Fibroblast of lung (primary cell): ENCODE data around the gene CTBS. TPM values are rescaled to one million over a fixed set of nuclear protein-coding genes. Genes with fewer than 3 reads are reported as not detected.

Source experiments
- DNase-seq, 2 donors: peaks; one replicate each; pipeline versions ENCODE4 v3.0.0 to v3.0.0-alpha.2; 2010; ENCODE audit warnings: low read depth in 2 of 2
- H2AFZ ChIP-seq: 2 replicates; pipeline ENCODE4 v1.5.1; 2012; ENCODE audit warnings: low read length, control low read depth, inconsistent platforms
- H3K27ac ChIP-seq: 2 replicates; pipeline ENCODE4 v1.5.1; 2011; ENCODE audit warnings: low read length, control low read depth; ENCODE audit not compliant: insufficient read depth
- H3K27me3 ChIP-seq: 2 replicates; pipeline ENCODE4 v1.5.1; 2011; ENCODE audit warnings: mild to moderate bottlenecking, low read length; ENCODE audit not compliant: control insufficient read depth, insufficient read depth
- H3K36me3 ChIP-seq: 2 replicates; pipeline ENCODE4 v1.5.1; 2011; ENCODE audit warnings: low read length; ENCODE audit not compliant: control insufficient read depth, insufficient read depth
- H3K4me1 ChIP-seq: 2 replicates; pipeline ENCODE4 v1.5.1; 2011; ENCODE audit warnings: low read length; ENCODE audit not compliant: control insufficient read depth, insufficient read depth; ENCODE audit errors: extremely low read depth
- H3K4me2 ChIP-seq: 2 replicates; pipeline ENCODE4 v1.5.1; 2011; ENCODE audit warnings: low read length, control low read depth; ENCODE audit not compliant: insufficient read depth; ENCODE audit errors: extremely low read depth
- H3K4me3 ChIP-seq, 4 experiments: fragments of 200-600 bp in 1 of 4; sonication (generic) in 1 of 4; replicated peaks in 1 of 4; 2 replicates each; pipeline ENCODE4 v1.5.1; 2011 to 2016; ENCODE audit warnings: low read length in 4 of 4, low read depth in 3 of 4, mild to moderate bottlenecking in 3 of 4, control low read depth in 2 of 4, inconsistent platforms in 1 of 4, mixed read lengths in 1 of 4; ENCODE audit not compliant: insufficient read depth in 1 of 4; ENCODE audit errors: control extremely low read depth in 1 of 4
- H3K79me2 ChIP-seq: 2 replicates; pipeline ENCODE4 v1.5.1; 2012; ENCODE audit warnings: mild to moderate bottlenecking, low read length, inconsistent platforms; ENCODE audit not compliant: control insufficient read depth, insufficient read depth
- H3K9ac ChIP-seq: 2 replicates; pipeline ENCODE4 v1.5.1; 2011; ENCODE audit warnings: mild to moderate bottlenecking, low read length, control low read depth; ENCODE audit not compliant: insufficient read depth
- H3K9me3 ChIP-seq: 2 replicates; pipeline ENCODE4 v1.5.1; 2012; ENCODE audit warnings: low read depth, low read length; ENCODE audit not compliant: control insufficient read depth, insufficient read depth
- H4K20me1 ChIP-seq: 2 replicates; pipeline ENCODE4 v1.5.1; 2011; ENCODE audit warnings: low read length; ENCODE audit not compliant: control insufficient read depth, insufficient read depth; ENCODE audit errors: extremely low read depth
- CTCF ChIP-seq, 2 donors: IDR thresholded peaks in 1 of 2; conservative IDR thresholded peaks in 1 of 2; 1 replicate in 1 of 2; 2 replicates in 1 of 2; pipeline ENCODE4 v1.5.1; 2011 to 2012; ENCODE audit warnings: low read length in 2 of 2, control low read depth in 1 of 2, inconsistent platforms in 1 of 2, low read depth in 1 of 2, mild to moderate bottlenecking in 1 of 2
- EZH2 ChIP-seq: IDR thresholded peaks from 2 replicates; pipeline ENCODE4 v1.5.1; 2012; ENCODE audit warnings: low read length, control low read depth, mild to moderate bottlenecking; ENCODE audit errors: missing control alignments
- polyA minus RNA-seq: library from RNA; depleted of rRNA, polyadenylated mRNA; stranded (reverse); fragments of >200 nt; gene quantifications from 2 replicates; pipeline ENCODE4 v1.2.3, GENCODE V29; 2011; ENCODE audit warnings: low replicate concordance
- polyA plus RNA-seq, 2 donors: library from polyadenylated mRNA; depleted of rRNA in 1 of 2; stranded (reverse) in 1 of 2; unstranded in 1 of 2; fragments of >200 nt; gene quantifications; 2 replicates each; pipeline ENCODE4 v1.2.1, GENCODE V29; 2011 to 2012; ENCODE audit warnings: missing spikeins in 1 of 2
- total RNA-seq: library from RNA; depleted of rRNA; stranded (reverse); fragments of >200 nt; gene quantifications from 2 replicates; pipeline ENCODE4 v1.2.1, GENCODE V29; 2014

Gene CTBS
- total RNA-seq (6.7 and 10.1 TPM in 2 replicates), polyA plus RNA-seq (25.2 and 35.5 TPM in 2 replicates), polyA minus RNA-seq (1.4 and 1.7 TPM in 2 replicates)
- polyA plus RNA-seq (2012): 14.7 and 19.0 TPM in 2 replicates

- Histone ChIP-seq H3K27ac (peak within 1 kb of the TSS; percentile 99), H3K79me2 (peaks cover 7% of the 10 kb centered on the region), H3K4me1 (peaks cover 2% of the 10 kb centered on the region), H3K4me3 (peak within 1 kb of the TSS; percentile 67 to 85 (median 78)), H3K9ac (peak within 1 kb of the TSS; percentile 98), H3K4me2 (peak within 1 kb of the TSS; percentile 94), H3K27me3 (no peaks in the 10 kb centered on the region), H4K20me1 (no peaks in the 10 kb centered on the region), H2AFZ (peak within 1 kb of the TSS; percentile 98), H3K36me3 (no peaks in the 10 kb centered on the region), H3K9me3 (no peaks in the 10 kb centered on the region)
- DNase-seq: peak; percentile 83 to 86
- TF ChIP-seq EZH2 (no peak), CTCF (conservative IDR thresholded peaks at IDR 0.05 in 1 of 2, IDR thresholded peaks at IDR 0.05 in 1 of 2; ENCODE audit: low read depth in 1 of 2, low read length in 2 of 2) (no peak)
Observed at GRCh38 chr1:84573967-84574842, at the start of gene CTBS. Gene CTBS (minus strand): TSS chr1:84574440. CDS start chr1:84574415, 25 bp downstream.

- Histone ChIP-seq H3K27me3 (no peaks in the 10 kb centered on the region), H3K4me3 (no peak overlapping the region), H3K27ac (no peak overlapping the region), H4K20me1 (no peaks in the 10 kb centered on the region), H2AFZ (no peak overlapping the region), H3K9ac (no peak overlapping the region), H3K4me1 (no peaks in the 10 kb centered on the region), H3K4me2 (no peak overlapping the region), H3K79me2 (no peaks in the 10 kb centered on the region), H3K36me3 (no peaks in the 10 kb centered on the region), H3K9me3 (no peaks in the 10 kb centered on the region)
- TF ChIP-seq EZH2 (no peak), CTCF (conservative IDR thresholded peaks at IDR 0.05 in 1 of 2, IDR thresholded peaks at IDR 0.05 in 1 of 2; ENCODE audit: low read depth in 1 of 2, low read length in 2 of 2) (no peak)
- no peak for DNase-seq
Observed at GRCh38 chr1:84621553-84621952, 47.3 kb upstream of the CTBS start.

- peak overlapping the region; percentile 49 for H3K27ac ChIP-seq
- TF ChIP-seq EZH2 (no peak), CTCF (conservative IDR thresholded peaks at IDR 0.05 in 1 of 2, IDR thresholded peaks at IDR 0.05 in 1 of 2; ENCODE audit: low read depth in 1 of 2, low read length in 2 of 2) (peak; percentile 42 to 74)
- H3K79me2 ChIP-seq: no peaks in the 10 kb centered on the region
- H3K36me3 ChIP-seq: no peaks in the 10 kb centered on the region
- H3K9ac ChIP-seq: peak overlapping the region; percentile 45
- peak; percentile 61 to 72 for DNase-seq
- no peaks in the 10 kb centered on the region for H3K9me3 ChIP-seq
- H3K27me3 ChIP-seq: no peaks in the 10 kb centered on the region
- H4K20me1 ChIP-seq: no peaks in the 10 kb centered on the region
- peak overlapping the region; percentile 93 for H2AFZ ChIP-seq
- peak overlapping the region; percentile 72 for H3K4me2 ChIP-seq
- H3K4me3 ChIP-seq: peak overlapping the region; percentile 57 to 65 (median 60)
- no peaks in the 10 kb centered on the region for H3K4me1 ChIP-seq
Observed at GRCh38 chr1:84620720-84621313, 46.6 kb upstream of the CTBS start.
